Liver (tissue), 9 donors: ENCODE results near the gene FNBP1L. TPM values are rescaled to one million over a fixed set of nuclear protein-coding genes. Genes with fewer than 3 reads are reported as not detected.

Source experiments
- DNase-seq: peaks from one replicate; pipeline ENCODE4 v3.0.0-alpha.2; 2017; ENCODE audit warnings: low spot score
- H3K27ac ChIP-seq, 2 donors: one replicate each; pipeline ENCODE4 v1.7.0; 2013; ENCODE audit warnings: inconsistent platforms in 2 of 2, low read length in 2 of 2, control low read depth in 1 of 2, low read depth in 1 of 2, mild to moderate bottlenecking in 1 of 2
- H3K27me3 ChIP-seq, 4 donors: one replicate each; pipeline versions ENCODE4 v1.6.1 to v1.7.0; 2013; ENCODE audit warnings: low read length in 3 of 4, inconsistent platforms in 1 of 4, mild to moderate bottlenecking in 1 of 4, moderate library complexity in 1 of 4; ENCODE audit not compliant: control insufficient read depth in 4 of 4, insufficient read depth in 4 of 4
- H3K36me3 ChIP-seq, 4 donors: one replicate each; pipeline versions ENCODE4 v1.6.1 to v1.7.0; 2013; ENCODE audit warnings: low read length in 3 of 4, mild to moderate bottlenecking in 3 of 4, low read depth in 1 of 4, moderate library complexity in 1 of 4; ENCODE audit not compliant: control insufficient read depth in 4 of 4, insufficient read depth in 3 of 4
- H3K4me1 ChIP-seq, 4 donors: one replicate each; pipeline versions ENCODE4 v1.6.1 to v1.7.0; 2013; ENCODE audit warnings: low read length in 3 of 4, mild to moderate bottlenecking in 3 of 4, moderate library complexity in 1 of 4; ENCODE audit not compliant: control insufficient read depth in 4 of 4, insufficient read depth in 4 of 4
- H3K4me3 ChIP-seq, 3 donors: one replicate each; pipeline versions ENCODE4 v1.6.1 to v1.7.0; 2013; ENCODE audit warnings: low read length in 3 of 3, control low read depth in 1 of 3, low read depth in 1 of 3, mild to moderate bottlenecking in 1 of 3
- H3K9ac ChIP-seq, 2 donors: one replicate each; pipeline ENCODE4 v1.7.0; 2013; ENCODE audit warnings: low read length in 2 of 2, mild to moderate bottlenecking in 2 of 2, moderate library complexity in 2 of 2, control low read depth in 1 of 2, low read depth in 1 of 2
- H3K9me3 ChIP-seq, 4 donors: one replicate each; pipeline versions ENCODE4 v1.6.1 to v1.7.0; 2013; ENCODE audit warnings: low read length in 3 of 4; ENCODE audit not compliant: control insufficient read depth in 4 of 4
- ATF3 ChIP-seq: IDR thresholded peaks from 2 replicates; pipeline ENCODE4 v1.6.1; 2016; ENCODE audit warnings: antibody characterized with exemption
- EGR1 ChIP-seq, 2 donors: IDR thresholded peaks; 2 replicates each; pipeline ENCODE4 v1.6.1; 2016 to 2018; ENCODE audit warnings: antibody characterized with exemption in 2 of 2, low read depth in 2 of 2
- FOXA1 ChIP-seq: IDR thresholded peaks from 2 replicates; pipeline ENCODE4 v1.6.1; 2016; ENCODE audit warnings: antibody characterized with exemption
- FOXA2 ChIP-seq: IDR thresholded peaks from 2 replicates; pipeline ENCODE4 v1.6.1; 2016; ENCODE audit warnings: antibody characterized with exemption
- GABPA ChIP-seq, 2 donors: IDR thresholded peaks in 1 of 2; conservative IDR thresholded peaks in 1 of 2; 2 replicates each; pipeline ENCODE4 v1.6.1; 2016; ENCODE audit warnings: antibody characterized with exemption in 2 of 2, mild to moderate bottlenecking in 1 of 2, moderate library complexity in 1 of 2
- HNF4A ChIP-seq, 2 donors: conservative IDR thresholded peaks; 2 replicates each; pipeline ENCODE4 v1.6.1; 2016; ENCODE audit warnings: antibody characterized with exemption in 2 of 2, mild to moderate bottlenecking in 2 of 2
- HNF4G ChIP-seq: IDR thresholded peaks from 2 replicates; pipeline ENCODE4 v1.6.1; 2016; ENCODE audit warnings: antibody characterized with exemption
- JUND ChIP-seq, 2 donors: IDR thresholded peaks; 2 replicates each; pipeline ENCODE4 v1.6.1; 2016; ENCODE audit warnings: antibody characterized with exemption in 2 of 2
- NR2F2 ChIP-seq: IDR thresholded peaks from 2 replicates; pipeline ENCODE4 v1.6.1; 2016; ENCODE audit warnings: antibody characterized with exemption
- RAD21 ChIP-seq, 2 donors: IDR thresholded peaks; 2 replicates each; pipeline ENCODE4 v1.6.1; 2016; ENCODE audit warnings: antibody characterized with exemption in 2 of 2, mild to moderate bottlenecking in 2 of 2
- RXRA ChIP-seq, 2 donors: IDR thresholded peaks; 2 replicates each; pipeline ENCODE4 v1.6.1; 2017 to 2018; ENCODE audit warnings: antibody characterized with exemption in 2 of 2, mild to moderate bottlenecking in 1 of 2
- SP1 ChIP-seq: IDR thresholded peaks from 2 replicates; pipeline ENCODE4 v1.6.1; 2018; ENCODE audit warnings: antibody characterized with exemption, mild to moderate bottlenecking
- TAF1 ChIP-seq: conservative IDR thresholded peaks from 2 replicates; pipeline ENCODE4 v1.6.1; 2016; ENCODE audit warnings: antibody characterized with exemption, mild to moderate bottlenecking
- YY1 ChIP-seq: IDR thresholded peaks from 2 replicates; pipeline ENCODE4 v1.6.1; 2016; ENCODE audit warnings: antibody characterized with exemption, mild to moderate bottlenecking
- ZBTB33 ChIP-seq: IDR thresholded peaks from 2 replicates; pipeline ENCODE4 v1.6.1; 2016; ENCODE audit warnings: antibody characterized with exemption
- WGBS: extraction: QIAGEN DNeasy Blood & Tissue Kit; methylation state at CpG from one replicate; pipeline ENCODE4 v1.1.7; 2013; 5-methylcytosine and 5-hydroxymethylcytosine counted together
- polyA plus RNA-seq, 2 donors: library from polyadenylated mRNA; stranded (reverse) in 1 of 2; unstranded in 1 of 2; fragments of 200-250 nt in 1 of 2; fragments of >200 nt in 1 of 2; fragmentation: Nextera tagmentation in 1 of 2; extraction: Ambion mirVana in 1 of 2; gene quantifications; one replicate each; pipeline versions ENCODE4 v1.2.1 to v1.2.3, GENCODE V29; 2013 to 2015
- total RNA-seq, 2 donors: library from RNA; depleted of rRNA; stranded (reverse); fragments of >200 nt; gene quantifications; one replicate each; pipeline ENCODE4 v1.2.3, GENCODE V29; 2014
- TF ChIP-seq, protein P1 (sequence below): fragments of 150-350 bp; IDR thresholded peaks from 2 replicates; pipeline ENCODE4 v1.5.1; 2017; ENCODE audit warnings: improper control_type of control experiment, low read depth, low read length; ENCODE audit not compliant: missing input control
- TF ChIP-seq, protein P2 (sequence below): IDR thresholded peaks from 2 replicates; pipeline ENCODE4 v1.6.1; 2016; ENCODE audit warnings: antibody characterized with exemption
- TF ChIP-seq, protein P3 (sequence below): IDR thresholded peaks from 2 replicates; pipeline ENCODE4 v1.6.1; 2016; ENCODE audit warnings: antibody characterized with exemption, mild to moderate bottlenecking
- donor health status: healthy.
- donor health status: healthy.
- donor health status: healthy.
- donor health status: healthy.
- donor health status: healthy.

FNBP1L gene
- total and polyA plus RNA-seq, 4 donors = 5.3 to 13.5 (median 8.9) TPM

- TF ChIP-seq, protein P1, sequence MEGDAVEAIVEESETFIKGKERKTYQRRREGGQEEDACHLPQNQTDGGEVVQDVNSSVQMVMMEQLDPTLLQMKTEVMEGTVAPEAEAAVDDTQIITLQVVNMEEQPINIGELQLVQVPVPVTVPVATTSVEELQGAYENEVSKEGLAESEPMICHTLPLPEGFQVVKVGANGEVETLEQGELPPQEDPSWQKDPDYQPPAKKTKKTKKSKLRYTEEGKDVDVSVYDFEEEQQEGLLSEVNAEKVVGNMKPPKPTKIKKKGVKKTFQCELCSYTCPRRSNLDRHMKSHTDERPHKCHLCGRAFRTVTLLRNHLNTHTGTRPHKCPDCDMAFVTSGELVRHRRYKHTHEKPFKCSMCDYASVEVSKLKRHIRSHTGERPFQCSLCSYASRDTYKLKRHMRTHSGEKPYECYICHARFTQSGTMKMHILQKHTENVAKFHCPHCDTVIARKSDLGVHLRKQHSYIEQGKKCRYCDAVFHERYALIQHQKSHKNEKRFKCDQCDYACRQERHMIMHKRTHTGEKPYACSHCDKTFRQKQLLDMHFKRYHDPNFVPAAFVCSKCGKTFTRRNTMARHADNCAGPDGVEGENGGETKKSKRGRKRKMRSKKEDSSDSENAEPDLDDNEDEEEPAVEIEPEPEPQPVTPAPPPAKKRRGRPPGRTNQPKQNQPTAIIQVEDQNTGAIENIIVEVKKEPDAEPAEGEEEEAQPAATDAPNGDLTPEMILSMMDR = no peak
- no peak for TF ChIP-seq GABPA (IDR thresholded peaks at IDR 0.05 in 1 of 2, conservative IDR thresholded peaks at IDR 0.05 in 1 of 2)
- no peak for TF ChIP-seq RAD21 (IDR thresholded peaks at IDR 0.05)
- TF ChIP-seq JUND (IDR thresholded peaks at IDR 0.05) = no peak
Measured at GRCh38 chr1:93525431-93525830, 77.5 kb downstream of the FNBP1L start (continued).

DNA sequence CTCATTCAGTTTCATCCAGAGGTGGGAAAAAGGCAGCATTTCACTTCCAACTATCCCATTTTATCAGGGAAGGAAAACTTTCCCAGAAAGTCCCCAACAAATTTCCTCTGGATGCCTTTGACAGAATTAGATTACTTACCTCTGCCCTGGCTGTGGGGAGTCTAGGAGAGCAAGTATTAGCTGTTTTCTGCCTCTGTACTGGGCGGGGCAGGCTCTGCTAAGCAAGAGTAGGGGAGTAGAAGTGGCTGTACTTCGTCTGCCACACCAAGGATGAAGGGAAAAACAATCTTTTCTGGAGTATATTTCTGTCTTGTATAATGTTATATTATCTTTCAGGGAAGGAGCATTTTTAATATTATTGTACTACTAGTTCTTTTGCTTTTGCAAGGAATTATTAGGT, 78.5 kb downstream of the FNBP1L start:
- H3K27ac ChIP-seq = no peak overlapping the region

More for the DNA sequence above, 78.5 kb downstream of the FNBP1L start:
- Histone ChIP-seq H3K4me1 (peaks cover 0 to 7% (median 3%) of the 10 kb centered on the region in 4 donors), H3K9ac (no peak overlapping the region), H3K36me3 (no peaks in the 10 kb centered on the region), H3K4me3 (no peak overlapping the region), H3K9me3 (no peaks in the 10 kb centered on the region), H3K27me3 (no peaks in the 10 kb centered on the region)
- 93% methylated on average over 2 of the region's 2 CpGs for WGBS
- no peak for DNase-seq
- no peak for TF ChIP-seq ATF3
- no peak for TF ChIP-seq JUND (IDR thresholded peaks at IDR 0.05)
- TF ChIP-seq RXRA (IDR thresholded peaks at IDR 0.05) = no peak
- no peak for TF ChIP-seq RAD21 (IDR thresholded peaks at IDR 0.05)
- TF ChIP-seq ZBTB33 = no peak
- TF ChIP-seq, protein P2, sequence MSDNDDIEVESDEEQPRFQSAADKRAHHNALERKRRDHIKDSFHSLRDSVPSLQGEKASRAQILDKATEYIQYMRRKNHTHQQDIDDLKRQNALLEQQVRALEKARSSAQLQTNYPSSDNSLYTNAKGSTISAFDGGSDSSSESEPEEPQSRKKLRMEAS = no peak
- no peak for TF ChIP-seq YY1
- no peak for TF ChIP-seq FOXA1
- no peak for TF ChIP-seq TAF1
- TF ChIP-seq, protein P1 = no peak
- TF ChIP-seq, protein P3, sequence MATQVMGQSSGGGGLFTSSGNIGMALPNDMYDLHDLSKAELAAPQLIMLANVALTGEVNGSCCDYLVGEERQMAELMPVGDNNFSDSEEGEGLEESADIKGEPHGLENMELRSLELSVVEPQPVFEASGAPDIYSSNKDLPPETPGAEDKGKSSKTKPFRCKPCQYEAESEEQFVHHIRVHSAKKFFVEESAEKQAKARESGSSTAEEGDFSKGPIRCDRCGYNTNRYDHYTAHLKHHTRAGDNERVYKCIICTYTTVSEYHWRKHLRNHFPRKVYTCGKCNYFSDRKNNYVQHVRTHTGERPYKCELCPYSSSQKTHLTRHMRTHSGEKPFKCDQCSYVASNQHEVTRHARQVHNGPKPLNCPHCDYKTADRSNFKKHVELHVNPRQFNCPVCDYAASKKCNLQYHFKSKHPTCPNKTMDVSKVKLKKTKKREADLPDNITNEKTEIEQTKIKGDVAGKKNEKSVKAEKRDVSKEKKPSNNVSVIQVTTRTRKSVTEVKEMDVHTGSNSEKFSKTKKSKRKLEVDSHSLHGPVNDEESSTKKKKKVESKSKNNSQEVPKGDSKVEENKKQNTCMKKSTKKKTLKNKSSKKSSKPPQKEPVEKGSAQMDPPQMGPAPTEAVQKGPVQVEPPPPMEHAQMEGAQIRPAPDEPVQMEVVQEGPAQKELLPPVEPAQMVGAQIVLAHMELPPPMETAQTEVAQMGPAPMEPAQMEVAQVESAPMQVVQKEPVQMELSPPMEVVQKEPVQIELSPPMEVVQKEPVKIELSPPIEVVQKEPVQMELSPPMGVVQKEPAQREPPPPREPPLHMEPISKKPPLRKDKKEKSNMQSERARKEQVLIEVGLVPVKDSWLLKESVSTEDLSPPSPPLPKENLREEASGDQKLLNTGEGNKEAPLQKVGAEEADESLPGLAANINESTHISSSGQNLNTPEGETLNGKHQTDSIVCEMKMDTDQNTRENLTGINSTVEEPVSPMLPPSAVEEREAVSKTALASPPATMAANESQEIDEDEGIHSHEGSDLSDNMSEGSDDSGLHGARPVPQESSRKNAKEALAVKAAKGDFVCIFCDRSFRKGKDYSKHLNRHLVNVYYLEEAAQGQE = no peak
- TF ChIP-seq HNF4A (conservative IDR thresholded peaks at IDR 0.05) = no peak
- no peak for TF ChIP-seq NR2F2
- no peak for TF ChIP-seq SP1
- TF ChIP-seq GABPA (IDR thresholded peaks at IDR 0.05 in 1 of 2, conservative IDR thresholded peaks at IDR 0.05 in 1 of 2) = no peak
- TF ChIP-seq HNF4G = no peak
- TF ChIP-seq EGR1 (IDR thresholded peaks at IDR 0.05; ENCODE audit: low read depth in 2 of 2) = no peak
- no peak for TF ChIP-seq FOXA2
